NCI-H1417 treated with DMSO at 0.1 percent for 48 hours (cell line): ENCODE measurements around the gene MROH9.
"Not testable (repeated sequence)": the region's sequence is repeated elsewhere in the genome, so short reads cannot be mapped to it uniquely, and the experiment has no call there.

Experiments
- DNase-seq: peaks from one replicate; lab custom pipeline; 2025; lab: John Stamatoyannopoulos, UW

MROH9 gene, protein sequence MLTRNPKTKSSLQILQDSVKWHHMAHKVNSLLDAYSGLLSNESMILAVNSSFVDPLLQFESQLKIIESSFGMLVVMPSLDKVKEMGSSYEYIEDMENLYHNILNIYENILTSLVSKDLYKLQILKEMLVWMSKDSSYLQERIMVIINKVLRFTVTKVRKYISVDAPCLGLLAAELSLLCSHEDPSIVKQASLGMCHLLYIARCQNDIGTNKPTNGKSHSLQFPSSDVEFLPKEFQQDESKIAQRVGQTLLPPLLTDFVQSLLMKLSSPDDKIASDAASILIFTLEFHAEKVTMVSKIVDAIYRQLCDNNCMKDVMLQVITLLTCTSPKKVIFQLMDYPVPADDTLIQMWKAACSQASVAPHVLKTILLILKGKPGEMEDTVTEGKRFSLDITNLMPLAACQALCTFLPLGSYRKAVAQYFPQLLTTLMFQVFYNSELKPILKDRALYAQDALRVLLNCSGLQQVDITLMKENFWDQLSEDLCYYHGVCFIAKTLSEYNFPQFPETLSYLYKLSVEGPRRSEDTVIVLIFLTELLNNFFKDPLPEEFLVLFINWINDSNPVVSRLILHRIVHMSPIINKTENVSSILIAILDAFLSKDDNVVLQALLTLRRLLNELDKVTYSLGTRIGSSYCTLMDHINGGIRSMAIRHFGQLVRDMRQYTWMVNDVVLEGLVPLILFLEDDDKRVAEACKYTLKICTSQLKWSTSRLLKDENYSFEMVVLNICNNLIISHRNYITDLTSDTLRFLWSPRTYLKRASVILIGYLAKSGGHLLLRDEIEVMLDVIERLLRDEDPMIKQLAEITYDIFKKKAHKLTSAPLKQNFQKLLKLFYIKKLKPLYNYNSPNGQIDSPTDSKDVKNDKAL

GRCh38 chr1:170935231-170935630 lies at the start of gene MROH9:
Gene MROH9, plus strand, starts transcription at chr1:170935534. Its CDS starts 10,023 bp downstream, at chr1:170945557.
- no peak for DNase-seq

- no peak for DNase-seq
Observed at GRCh38 chr1:170885551-170885950, 49.8 kb upstream of the MROH9 start.

GRCh38 chr1:170886460-170886859 lies 48.9 kb upstream of the MROH9 start:
- no peak for DNase-seq

DNA sequence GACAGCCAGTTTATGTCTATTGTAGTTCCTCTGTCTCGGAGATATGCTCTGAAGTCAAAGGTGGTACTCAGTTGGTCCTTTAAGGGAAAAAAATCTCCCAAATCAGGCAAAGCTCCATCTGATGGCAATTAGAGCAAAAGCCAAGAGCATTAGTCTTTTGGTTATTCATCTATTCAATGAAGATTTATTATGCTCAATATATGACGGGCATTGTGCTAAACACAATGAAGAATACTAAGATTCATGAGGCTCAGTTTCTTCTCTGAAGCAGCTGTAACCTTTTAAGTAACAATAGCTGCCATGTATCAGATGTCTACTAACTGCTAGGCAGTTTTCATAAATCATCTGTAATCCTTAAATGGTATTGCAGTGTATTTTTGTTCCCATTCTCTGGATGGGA lies 47.6 kb upstream of the MROH9 start:
- DNase-seq, result no peak

- no peak for DNase-seq
Observed at GRCh38 chr1:170891872-170892271, 43.5 kb upstream of the MROH9 start.

- no peak for DNase-seq
Observed at GRCh38 chr1:170893655-170894297, 41.6 kb upstream of the MROH9 start.

DNA sequence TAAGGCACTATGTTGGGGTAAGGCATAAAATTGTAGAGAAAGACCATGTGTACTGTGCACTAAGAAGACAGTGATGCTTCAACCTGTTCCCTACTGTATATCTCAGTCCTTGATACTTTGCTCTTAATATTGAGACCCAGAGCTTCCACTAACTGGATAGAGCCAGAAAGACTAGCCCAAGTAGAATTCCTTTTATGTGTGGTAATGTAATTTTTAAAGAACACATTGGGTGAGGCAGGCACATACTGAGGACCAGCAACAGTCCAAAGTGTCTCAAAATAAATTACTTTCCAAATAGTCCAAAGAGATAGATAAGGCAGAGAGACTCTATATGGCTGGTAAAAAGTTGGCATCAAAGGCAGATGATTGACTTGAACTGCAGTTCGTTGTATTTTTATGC lies 31.4 kb upstream of the MROH9 start:
- DNase-seq, result no peak

- no peak for DNase-seq
Observed at GRCh38 chr1:170908942-170909341, 26.4 kb upstream of the MROH9 start.

DNA sequence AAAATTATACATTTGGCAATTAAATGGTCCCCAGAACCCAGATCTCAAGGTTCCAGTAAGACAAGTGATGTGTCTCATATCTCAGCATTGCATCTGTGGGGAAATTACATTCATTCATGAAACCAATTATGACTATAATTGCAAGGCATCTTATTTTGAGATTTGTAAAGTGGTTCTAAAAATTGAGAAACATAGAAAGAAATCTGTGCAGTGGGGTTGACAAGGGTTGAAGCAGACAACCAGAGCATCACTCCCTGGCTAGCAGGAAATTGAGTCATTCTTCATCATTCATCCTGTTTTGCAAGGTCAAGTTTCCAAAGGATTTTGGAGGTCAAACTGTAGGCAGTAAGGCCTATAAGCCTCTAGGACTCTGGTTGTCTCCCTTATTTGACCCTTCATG lies 25.1 kb upstream of the MROH9 start:
- no peak for DNase-seq

DNA sequence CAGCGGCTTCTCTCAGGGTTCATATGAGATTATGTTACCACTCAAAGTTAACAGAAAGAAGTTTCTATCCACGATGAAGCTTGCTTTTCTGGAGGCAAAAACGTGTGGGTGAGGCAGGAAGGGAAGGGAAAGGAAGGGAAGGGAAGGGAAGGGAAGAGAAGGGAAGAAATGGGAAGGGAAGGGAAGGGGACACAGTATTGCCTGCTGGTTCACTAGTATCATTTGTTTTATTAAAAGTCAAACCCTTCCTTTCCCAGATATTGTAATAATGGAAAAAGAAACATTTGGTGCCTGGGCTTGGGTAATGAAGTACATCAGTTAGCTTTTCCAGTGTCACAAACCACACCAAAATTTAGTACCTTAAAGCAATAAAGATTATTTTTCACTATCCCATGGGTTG lies 18.0 kb upstream of the MROH9 start:
- DNase-seq, result no peak

DNA sequence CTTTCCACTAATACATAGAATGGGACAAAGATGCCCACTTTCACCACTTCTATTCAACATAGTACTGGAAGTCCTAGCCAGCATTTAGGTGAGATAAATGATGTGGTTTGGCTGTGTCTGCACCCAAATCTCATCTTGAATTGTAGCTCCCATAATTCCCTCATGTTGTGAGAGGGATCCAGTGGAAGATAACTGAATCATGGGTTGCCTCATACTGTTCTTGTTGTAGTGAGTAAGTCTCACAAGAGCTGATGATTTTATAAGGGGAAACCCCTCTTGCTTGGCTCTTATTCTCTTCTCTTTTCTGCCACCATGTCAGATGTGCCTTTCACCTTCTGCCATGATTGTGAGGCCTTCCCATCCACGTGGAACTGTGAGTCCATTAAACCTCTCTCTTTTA lies 10.7 kb upstream of the MROH9 start:
- DNase-seq, result not testable (repeated sequence)

- no peak for DNase-seq
Observed at GRCh38 chr1:170927955-170928840, 7.1 kb upstream of the MROH9 start.

DNA sequence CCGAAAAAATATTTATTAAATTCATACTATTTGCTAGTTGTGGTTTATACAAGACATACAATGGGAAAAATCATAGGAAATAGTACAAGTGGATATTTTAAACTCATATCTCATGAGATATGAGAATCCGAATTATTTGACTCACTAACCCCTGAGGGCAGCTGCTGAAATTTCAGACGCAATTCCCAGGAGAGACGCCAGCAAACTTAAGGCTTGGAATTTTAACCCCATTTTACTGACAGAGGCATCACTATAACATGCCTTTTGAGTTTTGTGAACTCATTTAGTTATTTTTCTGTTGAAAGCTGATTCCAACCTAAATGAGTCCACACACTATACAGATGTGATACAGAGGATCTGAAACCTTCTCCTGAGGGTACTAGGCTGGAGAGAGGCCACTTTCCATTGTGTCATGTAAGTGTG lies 5.9 kb upstream of the MROH9 start:
- DNase-seq, result no peak

- peak; percentile 10 for DNase-seq
Observed at GRCh38 chr1:170929835-170930554, 5.3 kb upstream of the MROH9 start.

GRCh38 chr1:170931650-170932049 lies 3.7 kb upstream of the MROH9 start:
- DNase-seq, result no peak

GRCh38 chr1:170932236-170932635 lies 3.1 kb upstream of the MROH9 start:
- DNase-seq, result no peak

- DNase-seq, result no peak
Observed at GRCh38 chr1:170938281-170938680, 2.9 kb downstream of the MROH9 start.

- DNase-seq, result no peak
Observed at GRCh38 chr1:170939476-170939875, 4.1 kb downstream of the MROH9 start.

DNA sequence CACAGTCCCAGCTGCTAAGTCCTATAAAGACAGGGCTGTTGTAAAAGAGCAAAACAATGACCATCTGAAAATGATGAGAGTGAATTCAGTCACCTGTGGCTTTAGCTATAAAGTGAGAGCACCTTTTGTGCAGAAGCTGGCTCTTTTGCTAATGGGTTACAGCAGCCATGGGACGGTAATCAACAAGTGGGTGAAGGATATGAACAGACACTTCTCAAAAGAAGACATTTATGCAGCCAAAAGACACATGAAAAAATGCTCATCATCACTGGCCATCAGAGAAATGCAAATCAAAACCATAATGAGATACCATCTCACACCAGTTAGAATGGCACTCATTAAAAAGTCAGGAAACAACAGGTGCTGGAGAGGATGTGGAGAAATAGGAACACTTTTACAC lies 16.4 kb downstream of the MROH9 start:
- not testable (repeated sequence) for DNase-seq

DNA sequence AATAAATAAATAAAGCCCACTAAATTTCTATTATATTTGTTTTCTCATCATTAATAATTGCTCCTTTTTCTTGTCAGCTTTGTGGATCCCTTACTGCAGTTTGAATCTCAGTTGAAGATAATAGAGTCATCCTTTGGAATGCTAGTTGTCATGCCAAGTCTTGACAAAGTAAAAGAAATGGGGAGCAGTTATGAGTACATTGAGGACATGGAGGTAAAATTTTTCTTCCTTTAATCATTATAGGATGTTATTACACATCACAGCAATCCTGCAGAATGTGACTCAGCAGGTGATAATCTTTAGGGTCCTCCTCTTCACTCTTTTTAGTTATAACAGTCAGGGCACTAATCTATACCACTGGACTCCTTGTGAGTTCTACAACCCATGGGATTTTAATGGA lies 24.1 kb downstream of the MROH9 start:
- DNase-seq, result no peak

- DNase-seq, result no peak
Observed at GRCh38 chr1:170964506-170964905, 29.2 kb downstream of the MROH9 start.
